Measurements from ENCODE around the gene NAT8L.
A peak's percentile ranks its signal among the peaks of the same experiment; 100 is the strongest.
"Not testable (repeated sequence)": the region's sequence is repeated elsewhere in the genome, so short reads cannot be mapped to it uniquely, and the experiment has no call there.

NAT8L gene

GRCh38 chr4:2059046-2059725, at the start of gene NAT8L:
Gene NAT8L, plus strand, starts transcription at chr4:2059327. Its CDS starts 185 bp downstream, at chr4:2059512.
- H3K4me3 ChIP-seq (ENCODE audit: low read depth, low read length) = peak within 1 kb of the TSS; percentile 25
- DNase-seq (ENCODE audit: low read depth, low spot score) = no peak
- TF ChIP-seq CTCF (IDR thresholded peaks at IDR 0.05; ENCODE audit: insufficient read depth, low read length, missing control alignments) = no peak
- ChIA-PET CTCF (no interaction called here), POLR2A (no interaction called here)

GRCh38 chr4:2009651-2010233, 49.4 kb upstream of the NAT8L start:
- ChIA-PET CTCF (interaction anchor here (0.6 to 1.3 kb wide), 5 partner anchors 9 to 110 kb away, joined by 3 to 5 read pairs (median 3); no protein-coding TSS in a partner anchor), POLR2A (interaction anchor here (0.9 kb wide), 1 partner anchor 247 kb away, joined by 3 read pairs; no protein-coding TSS in a partner anchor)
- no peak for DNase-seq (ENCODE audit: low read depth, low spot score)
- H3K4me3 ChIP-seq (ENCODE audit: low read depth, low read length) = peak overlapping the region; percentile 100
- peak; percentile 27 for TF ChIP-seq CTCF (IDR thresholded peaks at IDR 0.05; ENCODE audit: insufficient read depth, low read length, missing control alignments)

GRCh38 chr4:2011583-2011982, 47.5 kb upstream of the NAT8L start:
- no peak for DNase-seq (ENCODE audit: low read depth, low spot score)
- H3K4me3 ChIP-seq (ENCODE audit: low read depth, low read length) = no peak overlapping the region
- ChIA-PET CTCF (interaction anchor here (1.2 kb wide), 1 partner anchor 25 kb away, joined by 3 read pairs; no protein-coding TSS in a partner anchor), POLR2A (no interaction called here)
- no peak for TF ChIP-seq CTCF (IDR thresholded peaks at IDR 0.05; ENCODE audit: insufficient read depth, low read length, missing control alignments)

GRCh38 chr4:2015008-2015407, 44.1 kb upstream of the NAT8L start:
- H3K4me3 ChIP-seq (ENCODE audit: low read depth, low read length) = no peak overlapping the region
- ChIA-PET POLR2A (no interaction called here), CTCF (no interaction called here)
- no peak for TF ChIP-seq CTCF (IDR thresholded peaks at IDR 0.05; ENCODE audit: insufficient read depth, low read length, missing control alignments)
- DNase-seq (ENCODE audit: low read depth, low spot score) = no peak

- CTCF ChIA-PET; POLR2A ChIA-PET; DNase-seq (ENCODE audit: low read depth, low spot score); H3K4me3 ChIP-seq (ENCODE audit: low read depth, low read length): not testable (repeated sequence)
Measured at GRCh38 chr4:2021358-2022018, 37.6 kb upstream of the NAT8L start.

GRCh38 chr4:2024683-2025082, 34.4 kb upstream of the NAT8L start:
- CTCF ChIA-PET = no interaction called here
- POLR2A ChIA-PET = no interaction called here
- no peak for TF ChIP-seq CTCF (IDR thresholded peaks at IDR 0.05; ENCODE audit: insufficient read depth, low read length, missing control alignments)
- no peak for DNase-seq (ENCODE audit: low read depth, low spot score)
- no peak overlapping the region for H3K4me3 ChIP-seq (ENCODE audit: low read depth, low read length)

Measured in AG04449 (cell line).